GM10847 (cell line): ENCODE data around the gene UTP15.

Experiments
- POLR2A ChIP-seq: IDR thresholded peaks from 2 replicates; pipeline ENCODE4 v1.6.1; 2011; ENCODE audit not compliant: insufficient read length; ENCODE audit errors: extremely low read depth

The UTP15 gene

DNA sequence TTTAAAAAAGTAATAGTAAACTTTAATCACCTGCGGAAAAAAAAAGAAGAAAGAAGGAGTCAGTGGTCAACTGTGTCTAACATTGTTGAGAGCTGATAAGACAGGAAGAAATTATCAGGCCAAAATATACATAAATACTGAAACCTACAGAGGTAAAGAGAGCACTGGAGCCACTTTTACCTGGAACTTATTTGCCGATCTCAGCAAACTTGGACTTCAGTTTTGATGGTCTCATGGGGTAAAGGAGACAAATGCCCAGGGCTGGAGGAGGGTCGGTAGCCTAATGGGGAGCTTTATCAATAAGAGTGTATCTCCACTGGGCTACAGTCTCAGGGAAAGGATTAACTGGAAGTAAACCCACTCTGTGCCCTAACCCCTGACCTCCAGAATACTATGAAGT is 33.8 kb downstream of the UTP15 start:
- TF ChIP-seq POLR2A, result no peak

DNA sequence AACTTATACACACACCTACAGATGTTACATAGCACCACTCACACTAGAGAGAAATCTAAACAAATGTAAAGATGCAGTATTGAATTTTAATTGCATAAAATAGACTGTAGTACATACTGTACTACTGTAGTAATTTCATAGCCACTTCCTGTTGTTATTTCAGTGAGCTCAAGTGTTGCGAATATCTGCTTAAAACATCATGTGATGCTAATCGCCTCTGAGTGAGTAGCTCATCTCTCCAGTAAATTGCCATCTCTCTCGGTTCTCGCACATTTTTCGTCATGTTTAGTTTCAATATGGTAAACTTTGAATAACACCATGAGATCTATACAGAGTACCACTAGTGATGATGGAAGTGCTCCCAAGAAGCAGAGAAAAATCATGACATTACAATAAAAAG is 38.5 kb downstream of the UTP15 start:
- no peak for TF ChIP-seq POLR2A

DNA sequence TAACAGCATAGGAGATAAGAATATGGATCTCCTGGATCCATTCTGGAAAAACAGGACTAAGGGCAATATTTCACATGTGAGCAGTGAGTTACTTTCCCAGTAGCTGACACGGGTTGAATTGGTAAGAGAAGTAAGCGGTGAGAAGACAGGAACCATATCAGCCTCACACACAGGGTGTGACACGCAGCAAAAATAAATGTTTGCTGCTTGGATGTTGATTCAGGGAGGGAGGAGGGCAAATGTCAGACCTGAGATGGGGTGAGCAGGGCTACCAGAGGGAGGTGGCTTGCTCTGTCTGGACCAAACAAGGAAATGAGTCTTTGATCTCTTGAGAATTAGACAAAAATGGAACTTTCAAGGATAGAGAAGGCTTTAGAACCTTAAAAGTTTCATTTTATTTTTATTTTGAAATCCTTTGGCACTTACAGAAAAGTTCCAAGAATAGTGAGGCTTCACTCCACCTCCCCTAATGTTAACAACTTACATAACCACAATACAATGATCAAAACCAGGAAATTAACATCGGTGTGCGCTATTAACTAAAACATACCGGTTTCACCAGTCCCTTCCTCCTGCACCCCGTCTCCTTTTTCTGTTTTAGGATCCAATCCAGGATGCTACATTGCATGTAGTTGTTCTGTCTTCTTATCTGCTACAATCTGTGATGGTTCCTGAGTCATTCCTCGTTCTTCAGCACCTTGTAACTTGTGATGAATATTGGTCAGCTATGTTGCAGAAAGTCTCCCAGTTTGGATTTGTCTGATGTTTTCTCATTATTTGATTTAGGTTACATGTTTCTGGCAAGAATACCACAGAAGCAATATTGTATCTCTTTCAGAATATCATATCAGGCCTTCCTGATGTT is 39.9 kb downstream of the UTP15 start:
- no peak for TF ChIP-seq POLR2A

DNA sequence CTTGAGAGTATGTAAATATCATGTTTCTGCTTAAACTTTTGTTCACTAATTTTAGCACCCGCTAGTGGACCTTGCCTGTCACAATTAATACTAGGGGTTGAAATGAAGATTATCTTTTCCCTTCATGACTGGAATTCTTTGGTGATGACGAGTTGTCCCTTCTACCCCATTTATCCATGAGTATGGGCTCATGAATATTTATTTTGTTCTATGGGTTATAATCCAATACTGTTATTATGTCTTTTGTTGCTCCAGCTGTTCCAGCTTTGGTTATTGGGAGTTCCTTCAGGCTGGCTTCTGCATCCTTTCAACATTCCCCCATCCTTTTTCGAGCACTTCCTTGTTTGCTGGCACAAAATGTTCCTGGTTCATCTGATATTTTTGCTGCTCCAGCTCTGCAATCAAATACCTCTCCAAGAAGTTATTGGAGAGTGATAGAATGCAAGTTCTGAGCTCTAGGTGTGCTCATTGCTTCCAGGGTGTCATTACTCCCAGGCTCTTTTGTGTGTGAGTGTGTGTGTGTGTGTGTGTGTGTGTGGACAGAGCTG is 40.7 kb downstream of the UTP15 start:
- TF ChIP-seq POLR2A, result no peak

DNA sequence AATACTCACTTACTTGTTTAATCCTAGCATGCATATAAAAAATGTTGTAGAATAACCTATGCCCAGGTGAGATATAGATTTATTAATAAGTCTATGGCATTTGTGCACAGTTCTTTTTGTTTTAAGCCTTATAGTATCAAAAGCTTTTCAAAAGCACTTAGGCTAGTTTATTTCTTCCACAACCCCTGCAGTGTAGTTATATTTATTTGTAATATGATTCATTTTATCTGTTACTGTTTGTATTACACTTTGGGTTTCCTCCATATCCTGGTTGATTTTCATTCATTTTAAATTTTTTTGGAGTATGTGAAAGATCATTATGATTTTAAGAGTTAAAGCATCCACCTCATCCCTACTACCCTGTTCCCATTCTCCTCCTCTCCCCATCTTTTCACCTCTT is 41.7 kb downstream of the UTP15 start:
- TF ChIP-seq POLR2A, result no peak

DNA sequence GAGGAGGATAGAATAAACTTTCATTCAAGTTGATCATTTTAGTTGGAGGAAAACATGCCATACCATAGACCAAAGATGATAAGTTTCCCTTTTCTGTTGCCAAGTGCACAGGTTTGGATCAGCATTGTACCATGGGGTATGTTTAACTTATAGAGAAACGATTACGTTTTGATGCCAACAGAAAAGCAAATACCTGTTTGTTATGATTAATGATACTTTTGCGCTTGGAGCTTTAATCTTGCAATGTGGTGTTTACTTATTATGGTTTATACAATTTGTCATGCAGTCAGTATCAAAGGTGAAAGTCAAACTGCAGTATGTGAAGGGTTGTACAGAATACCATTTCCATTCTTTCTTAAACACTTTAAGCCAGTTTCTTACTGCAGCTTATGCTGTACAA is 47.3 kb downstream of the UTP15 start:
- no peak for TF ChIP-seq POLR2A

DNA sequence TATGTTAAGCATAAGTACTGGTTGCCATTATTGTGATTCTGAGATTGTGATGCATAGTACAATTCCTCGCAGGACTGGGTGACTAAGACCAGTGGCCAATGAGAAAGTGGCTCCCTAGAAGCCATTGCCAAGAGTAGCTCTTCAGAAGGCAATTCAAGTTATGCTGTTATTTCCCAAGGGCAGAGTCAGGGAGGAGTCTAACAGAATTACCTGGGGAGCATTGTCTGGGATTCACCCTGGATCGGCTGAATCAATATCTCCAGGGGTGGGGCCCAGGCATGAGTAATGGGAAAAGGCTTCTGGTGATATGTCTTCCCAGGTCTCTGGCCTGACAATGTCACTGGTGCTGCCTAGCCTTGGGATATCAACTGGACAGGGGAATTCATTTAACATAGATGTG is 49.5 kb downstream of the UTP15 start:
- no peak for TF ChIP-seq POLR2A

DNA sequence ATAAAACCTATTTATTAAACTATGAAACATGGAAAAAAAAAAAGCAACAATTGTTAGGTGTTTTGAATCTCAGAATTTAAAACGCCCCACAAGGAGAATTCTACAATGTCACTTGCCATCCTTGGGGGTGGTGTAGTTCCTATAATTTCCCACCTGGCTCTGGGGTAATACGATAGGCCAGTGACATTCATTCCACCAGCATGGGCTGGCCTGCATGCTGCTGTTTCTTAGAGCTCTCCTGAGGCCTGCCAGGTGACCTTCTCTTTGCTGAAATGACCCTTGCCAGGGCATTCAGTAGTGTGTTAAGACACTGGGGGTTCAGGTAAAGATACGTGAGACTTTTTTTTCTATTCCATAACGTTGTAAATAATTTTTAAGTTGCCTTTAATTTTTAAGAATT is 50.4 kb downstream of the UTP15 start:
- no peak for TF ChIP-seq POLR2A

DNA sequence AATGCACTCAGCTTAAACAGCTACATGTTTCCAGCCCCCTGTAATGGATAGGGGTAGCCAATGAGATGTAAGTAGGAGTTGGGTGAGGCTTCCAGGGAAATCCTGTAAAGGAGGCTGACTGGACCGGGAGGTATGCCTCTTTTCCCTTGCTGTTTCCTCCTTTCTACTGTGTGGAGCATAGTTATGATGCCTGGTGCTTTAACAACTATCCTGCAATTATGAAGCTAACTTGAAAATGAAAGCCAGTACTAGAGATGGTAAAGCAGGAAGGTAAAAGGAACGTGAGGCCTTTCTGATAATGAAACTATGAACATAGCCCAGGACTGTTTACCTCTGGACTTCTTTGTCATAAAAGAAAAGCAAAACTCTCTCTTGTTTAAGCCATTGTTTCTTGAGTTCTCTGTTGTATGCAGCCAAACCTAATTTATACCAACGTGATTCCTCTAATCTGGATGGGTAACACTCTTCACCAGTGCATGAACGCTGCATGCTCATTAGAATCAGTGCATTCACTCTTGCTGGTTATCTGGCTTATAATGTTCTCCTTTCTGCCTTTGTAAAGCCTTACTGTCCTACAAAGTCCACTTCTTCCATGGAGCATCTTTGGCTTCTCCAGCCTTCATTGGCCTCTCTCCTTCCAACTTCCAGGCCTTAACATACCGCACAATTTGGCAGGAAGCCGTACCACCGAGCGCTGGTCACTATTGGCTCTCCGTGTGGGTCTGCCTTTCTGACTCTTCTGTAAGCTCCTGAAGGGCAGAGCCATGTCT is 52.2 kb downstream of the UTP15 start:
- TF ChIP-seq POLR2A, result no peak

DNA sequence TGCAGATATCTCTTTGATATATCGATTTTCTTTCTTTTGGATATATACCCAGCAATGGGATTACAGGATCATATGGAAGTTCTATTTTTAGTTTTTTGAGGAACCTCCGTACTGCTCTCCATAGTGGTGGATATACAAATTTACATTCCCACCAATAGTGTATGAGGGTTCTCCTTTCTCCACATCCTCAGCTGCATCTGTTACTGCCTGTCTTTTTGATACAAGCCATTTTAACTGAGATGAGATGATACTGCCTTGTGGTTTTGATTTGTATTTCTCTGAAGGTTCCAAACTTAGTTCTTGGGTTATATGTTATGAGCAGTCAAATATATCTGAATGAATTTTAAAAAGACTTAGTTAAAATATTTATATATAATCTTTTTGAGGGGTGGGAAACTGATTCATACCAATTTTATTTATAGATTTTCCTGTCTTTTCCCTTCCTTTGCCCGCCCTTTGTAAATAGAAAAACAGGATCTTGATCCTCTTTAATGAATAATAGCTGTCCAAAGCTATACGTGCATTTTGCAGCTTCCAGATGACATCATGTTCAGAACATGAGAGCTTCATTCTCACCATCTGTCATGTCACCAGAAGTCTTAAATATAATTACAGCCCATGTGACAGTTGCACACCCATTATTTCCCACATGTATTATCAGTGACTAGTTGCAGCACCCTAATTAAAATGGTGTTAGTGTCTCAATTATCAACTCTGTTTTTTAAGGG is 54.2 kb downstream of the UTP15 start:
- TF ChIP-seq POLR2A, result no peak

DNA sequence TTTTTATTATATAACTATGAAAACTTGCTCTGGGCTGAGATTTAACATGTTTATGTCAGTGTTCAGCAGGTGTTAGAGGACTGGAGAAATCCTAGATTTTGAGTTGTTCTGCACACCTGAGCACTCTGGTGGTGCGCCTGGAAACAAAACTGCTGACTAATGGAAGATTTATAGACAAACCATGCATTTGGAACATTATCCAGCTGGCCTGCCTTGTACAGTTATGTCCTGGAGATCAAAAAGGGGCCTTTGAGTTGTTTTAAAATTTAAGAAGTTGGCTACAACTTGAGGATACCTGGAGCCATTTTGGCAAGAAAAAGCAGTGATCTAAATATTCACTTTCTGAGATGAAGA is 54.8 kb downstream of the UTP15 start:
- TF ChIP-seq POLR2A, result no peak

DNA sequence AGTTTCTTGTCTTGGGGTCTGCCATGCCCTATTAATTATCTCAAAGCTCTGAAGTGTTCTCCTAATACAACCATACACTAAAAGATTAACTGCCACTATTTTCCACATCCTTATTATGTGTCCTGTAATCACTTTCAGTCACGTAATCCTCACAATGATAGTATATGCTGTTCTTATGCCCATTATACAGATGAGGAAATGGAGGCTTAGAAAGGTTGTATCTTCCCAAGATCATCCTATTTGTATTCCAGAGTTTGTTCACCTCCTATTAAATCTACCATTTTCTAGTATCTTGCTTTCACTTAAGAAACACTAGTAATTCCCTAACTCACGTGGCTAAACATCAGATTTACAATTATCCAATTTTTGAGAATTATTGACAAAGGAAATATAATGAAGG is 57.5 kb downstream of the UTP15 start:
- no peak for TF ChIP-seq POLR2A

DNA sequence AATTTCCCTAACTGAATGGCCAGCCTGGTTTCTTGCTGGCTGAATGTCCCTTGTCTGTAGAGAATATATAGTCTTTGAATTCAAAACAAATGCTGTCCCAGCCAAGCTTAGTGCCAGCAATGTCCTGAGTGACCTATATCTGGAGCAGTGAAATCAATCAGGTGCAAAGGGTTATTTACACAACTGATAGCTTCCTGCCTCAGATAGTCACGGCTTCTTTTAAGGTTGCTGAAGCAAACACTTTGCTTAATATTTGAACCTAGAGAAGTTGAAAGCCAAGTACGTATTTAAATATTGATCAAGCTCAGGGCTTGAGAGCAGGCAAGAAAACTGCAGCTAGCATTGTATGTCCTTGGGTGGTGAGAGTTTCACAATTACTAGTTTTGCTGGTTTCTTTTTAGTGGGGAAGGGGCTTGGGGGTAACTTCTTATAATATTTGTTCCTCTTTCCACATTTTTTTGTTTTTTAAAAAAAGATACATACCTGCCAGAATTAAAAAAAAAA is 58.4 kb downstream of the UTP15 start:
- TF ChIP-seq POLR2A, result no peak

DNA sequence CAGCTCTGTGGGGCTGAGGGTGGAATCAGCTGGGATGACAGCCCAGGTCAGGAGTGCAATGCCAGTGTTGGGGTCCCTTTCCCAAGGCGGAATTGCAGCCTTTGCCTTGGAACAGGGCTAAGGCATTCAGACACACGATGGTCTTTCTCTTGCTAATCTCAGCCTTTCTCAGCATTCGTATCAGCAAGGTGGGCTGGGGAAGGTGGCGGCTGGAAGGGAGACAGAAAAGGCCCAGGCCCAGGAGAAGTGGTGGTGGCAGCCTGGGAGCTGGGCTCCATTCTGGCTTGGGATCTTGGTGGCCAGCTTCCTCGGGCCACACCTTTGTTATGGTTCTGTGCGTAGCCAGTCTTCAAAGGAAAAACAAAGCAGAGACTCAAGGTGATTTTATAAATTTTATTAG is 59.3 kb downstream of the UTP15 start:
- TF ChIP-seq POLR2A, result no peak

DNA sequence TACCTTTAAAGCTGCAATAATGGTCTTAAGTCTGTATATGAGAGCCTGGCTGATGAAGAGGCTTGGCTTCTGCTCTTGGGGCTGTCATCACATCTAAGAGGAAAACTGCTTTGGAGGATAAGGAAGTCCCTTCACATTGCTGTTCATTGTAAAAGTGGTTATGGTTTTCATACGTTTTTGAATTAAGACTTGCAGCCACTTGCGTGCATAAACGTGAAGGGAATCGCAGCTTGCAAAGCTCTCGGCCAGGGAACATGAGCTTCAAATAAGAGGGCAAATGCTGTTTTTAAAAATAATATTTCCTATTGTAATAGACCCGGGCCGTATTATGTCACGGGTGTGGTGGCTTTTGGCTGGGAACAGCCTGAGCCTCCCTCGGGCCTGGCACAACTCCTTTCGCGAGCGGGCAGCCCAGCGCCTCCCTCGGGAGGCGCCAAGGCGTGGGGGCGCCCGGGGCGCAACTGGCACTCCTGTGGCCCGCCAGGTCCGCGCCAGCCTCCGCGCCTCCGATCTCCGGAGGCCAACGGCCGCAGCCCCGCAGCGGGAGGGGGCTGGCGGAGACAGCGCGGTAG is 59.9 kb downstream of the UTP15 start:
- no peak for TF ChIP-seq POLR2A
